Tibial artery (tissue), 4 donors: ENCODE measurements around the gene MEPCE.

Source experiments
- DNase-seq, 2 donors: peaks; one replicate each; pipeline ENCODE4 v3.0.0-alpha.2; 2019
- H3K27ac ChIP-seq, 2 donors: fragments of 200-600 bp; sonication (generic) in 1 of 2; 1 replicate in 1 of 2; 2 replicates in 1 of 2; pipeline ENCODE4 v1.5.1; 2018 to 2019; ENCODE audit warnings: mild to moderate bottlenecking in 1 of 2
- H3K27me3 ChIP-seq, 2 donors: fragments of 200-600 bp; sonication (generic) in 1 of 2; one replicate each; pipeline versions ENCODE4 v1.5.1 to v1.6.0; 2016 to 2019
- H3K36me3 ChIP-seq, 3 donors: fragments of 200-600 bp; sonication (generic) in 2 of 3; one replicate each; pipeline ENCODE4 v1.5.1; 2016 to 2019; ENCODE audit warnings: mild to moderate bottlenecking in 2 of 3
- H3K4me1 ChIP-seq, 4 donors: fragments of 200-600 bp; sonication (generic) in 2 of 4; 1 replicate in 3 of 4; 2 replicates in 1 of 4; pipeline ENCODE4 v1.5.1; 2016 to 2019
- H3K4me3 ChIP-seq, 2 donors: fragments of 200-600 bp; sonication (generic) in 1 of 2; 1 replicate in 1 of 2; 2 replicates in 1 of 2; pipeline ENCODE4 v1.5.1; 2018 to 2019; ENCODE audit warnings: mild to moderate bottlenecking in 2 of 2
- H3K9me3 ChIP-seq, 3 donors: fragments of 200-600 bp; sonication (generic) in 1 of 3; one replicate each; pipeline ENCODE4 v1.5.1; 2016 to 2019
- CTCF ChIP-seq, 2 experiments: fragments of 200-600 bp in 1 of 2; fragments of 450-650 bp in 1 of 2; IDR thresholded peaks; one replicate each; pipeline ENCODE4 v1.5.1; 2017 to 2019; ENCODE audit warnings: antibody characterized with exemption in 2 of 2, mild to moderate bottlenecking in 1 of 2, moderate library complexity in 1 of 2
- intact Hi-C: fragments of 100-400 bp; cut with DNase I; formaldehyde crosslinking; loops from one replicate; pipeline ENCODE4 v1.15.0; 2023; ENCODE audit warnings: low total_unique reads

Gene MEPCE

DNA sequence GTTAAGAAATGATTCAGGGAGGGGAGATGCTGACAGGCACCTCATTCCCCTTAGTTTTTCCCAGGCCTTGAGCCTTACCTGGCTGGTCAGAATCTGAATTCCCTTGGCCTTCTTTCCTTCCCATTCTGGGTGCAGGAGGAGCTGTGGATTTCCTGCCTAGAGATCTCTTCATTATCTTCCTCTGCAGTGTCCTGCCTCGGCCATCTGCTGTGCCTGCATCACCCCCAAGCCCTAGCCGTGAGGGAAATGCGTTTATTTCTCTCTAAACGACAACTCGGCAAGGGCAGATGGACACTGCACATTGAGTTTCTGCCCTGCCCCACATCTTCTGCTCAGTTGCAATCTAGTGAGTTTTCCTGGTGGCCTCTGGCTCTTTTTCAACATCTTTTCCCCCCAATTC is 27.8 kb upstream of the MEPCE start:
- Histone ChIP-seq H3K9me3 (no peaks in the 10 kb centered on the region), H3K4me3 (no peak overlapping the region), H3K27ac (no peak overlapping the region), H3K27me3 (no peaks in the 10 kb centered on the region), H3K4me1 (no peaks in the 10 kb centered on the region), H3K36me3 (peaks cover 0 to 10% (median 0%) of the 10 kb centered on the region in 3 donors)
- intact Hi-C loops: no loop called here
- DNase-seq: no peak
- TF ChIP-seq CTCF (IDR thresholded peaks at IDR 0.05): no peak

- no peaks in the 10 kb centered on the region for H3K4me1 ChIP-seq
- H3K36me3 ChIP-seq: peaks cover 0 to 10% (median 0%) of the 10 kb centered on the region in 3 donors
- no peak overlapping the region for H3K27ac ChIP-seq
- TF ChIP-seq CTCF (IDR thresholded peaks at IDR 0.05): no peak
- intact Hi-C loops: no loop called here
- H3K9me3 ChIP-seq: no peaks in the 10 kb centered on the region
- H3K4me3 ChIP-seq: no peak overlapping the region
- no peaks in the 10 kb centered on the region for H3K27me3 ChIP-seq
- no peak for DNase-seq
Measured at GRCh38 chr7:100402241-100402640, 27.4 kb upstream of the MEPCE start.

- no peak for TF ChIP-seq CTCF (IDR thresholded peaks at IDR 0.05)
- H3K27me3 ChIP-seq: no peaks in the 10 kb centered on the region
Measured at GRCh38 chr7:100406767-100407166, 22.9 kb upstream of the MEPCE start.

GRCh38 chr7:100407285-100408180 is 22.1 kb upstream of the MEPCE start:
- DNase-seq: peak in 1 of 2 donors; percentile 34
- H3K4me3 ChIP-seq: no peak overlapping the region
- no peaks in the 10 kb centered on the region for H3K4me1 ChIP-seq
- intact Hi-C loops: no loop called here
- H3K9me3 ChIP-seq: no peaks in the 10 kb centered on the region
- no peaks in the 10 kb centered on the region for H3K27me3 ChIP-seq
- no peak overlapping the region for H3K27ac ChIP-seq
- H3K36me3 ChIP-seq: no peaks in the 10 kb centered on the region
- peak; percentile 59 to 64 for TF ChIP-seq CTCF (IDR thresholded peaks at IDR 0.05)

More at GRCh38 chr7:100406767-100407166, 22.9 kb upstream of the MEPCE start:
- Histone ChIP-seq H3K27ac (no peak overlapping the region), H3K4me3 (no peak overlapping the region), H3K4me1 (no peaks in the 10 kb centered on the region), H3K36me3 (peaks cover 0 to 3% (median 0%) of the 10 kb centered on the region in 3 donors), H3K9me3 (no peaks in the 10 kb centered on the region)
- intact Hi-C loops: no loop called here
- no peak for DNase-seq

DNA sequence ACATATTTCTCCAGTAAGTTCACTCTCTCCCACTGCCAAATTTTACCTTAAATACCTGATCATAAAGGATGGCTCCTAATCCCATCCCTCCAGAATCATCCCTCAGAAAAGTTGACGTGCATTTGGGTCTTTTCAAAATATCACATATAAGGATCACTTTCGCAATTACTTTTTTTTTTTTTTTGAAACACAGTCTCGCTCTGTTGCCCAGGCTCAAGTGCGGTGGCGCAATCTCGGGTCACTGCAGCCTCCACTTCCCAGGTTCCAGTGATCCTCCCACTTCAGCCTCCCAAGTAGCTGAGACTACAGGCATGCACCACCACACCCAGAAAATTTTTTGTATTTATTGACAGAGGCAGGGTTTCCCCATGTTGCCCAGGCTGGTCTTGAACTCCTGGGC is 18.5 kb upstream of the MEPCE start:
- no peak overlapping the region for H3K27ac ChIP-seq
- no peaks in the 10 kb centered on the region for H3K36me3 ChIP-seq
- H3K4me1 ChIP-seq: no peaks in the 10 kb centered on the region
- intact Hi-C loops: no loop called here
- H3K4me3 ChIP-seq: no peak overlapping the region
- no peak for DNase-seq
- no peak for TF ChIP-seq CTCF (IDR thresholded peaks at IDR 0.05)
- no peaks in the 10 kb centered on the region for H3K27me3 ChIP-seq
- no peaks in the 10 kb centered on the region for H3K9me3 ChIP-seq
